Uterus (tissue), 2 donors: ENCODE results near the gene AUTS2.

ENCODE experiments used
- POLR2A ChIP-seq, 2 donors: fragments of 450-650 bp; IDR thresholded peaks; one replicate each; pipeline ENCODE4 v1.6.1; 2016; ENCODE audit warnings: antibody characterized with exemption in 2 of 2, mild to moderate bottlenecking in 1 of 2, moderate library complexity in 1 of 2
- TF ChIP-seq, protein P1 (sequence below), 4 experiments: fragments of 200-600 bp in 2 of 4; fragments of 450-650 bp in 2 of 4; sonication (generic) in 2 of 4; IDR thresholded peaks; one replicate each; pipeline ENCODE4 v1.5.1; 2016 to 2019; ENCODE audit warnings: antibody characterized with exemption in 4 of 4, mild to moderate bottlenecking in 2 of 4, moderate library complexity in 1 of 4

DNA sequence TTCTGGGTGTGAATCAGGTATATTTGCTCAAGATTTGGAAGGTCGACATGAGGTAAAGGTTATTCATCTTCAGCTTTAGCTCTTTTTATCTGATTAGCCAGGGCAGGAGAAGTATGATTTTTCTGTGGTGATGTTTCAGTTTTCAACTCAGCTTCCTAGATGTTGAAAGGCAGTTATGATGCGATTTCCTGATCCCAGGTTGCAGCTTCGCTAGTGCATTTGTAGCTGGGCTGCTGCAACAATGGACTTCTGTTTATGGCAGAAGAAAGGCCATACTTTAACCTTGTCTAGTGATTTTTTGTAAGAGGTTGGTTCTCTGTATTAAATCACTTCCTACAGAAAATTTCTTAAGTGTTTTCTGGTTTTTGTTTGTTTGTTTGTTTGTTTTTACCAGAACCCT, 619.3 kb downstream of the AUTS2 start:
- TF ChIP-seq, protein P1, sequence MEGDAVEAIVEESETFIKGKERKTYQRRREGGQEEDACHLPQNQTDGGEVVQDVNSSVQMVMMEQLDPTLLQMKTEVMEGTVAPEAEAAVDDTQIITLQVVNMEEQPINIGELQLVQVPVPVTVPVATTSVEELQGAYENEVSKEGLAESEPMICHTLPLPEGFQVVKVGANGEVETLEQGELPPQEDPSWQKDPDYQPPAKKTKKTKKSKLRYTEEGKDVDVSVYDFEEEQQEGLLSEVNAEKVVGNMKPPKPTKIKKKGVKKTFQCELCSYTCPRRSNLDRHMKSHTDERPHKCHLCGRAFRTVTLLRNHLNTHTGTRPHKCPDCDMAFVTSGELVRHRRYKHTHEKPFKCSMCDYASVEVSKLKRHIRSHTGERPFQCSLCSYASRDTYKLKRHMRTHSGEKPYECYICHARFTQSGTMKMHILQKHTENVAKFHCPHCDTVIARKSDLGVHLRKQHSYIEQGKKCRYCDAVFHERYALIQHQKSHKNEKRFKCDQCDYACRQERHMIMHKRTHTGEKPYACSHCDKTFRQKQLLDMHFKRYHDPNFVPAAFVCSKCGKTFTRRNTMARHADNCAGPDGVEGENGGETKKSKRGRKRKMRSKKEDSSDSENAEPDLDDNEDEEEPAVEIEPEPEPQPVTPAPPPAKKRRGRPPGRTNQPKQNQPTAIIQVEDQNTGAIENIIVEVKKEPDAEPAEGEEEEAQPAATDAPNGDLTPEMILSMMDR (IDR thresholded peaks at IDR 0.05), result no peak
- no peak for TF ChIP-seq POLR2A (IDR thresholded peaks at IDR 0.05)
